H1 (cell line): ENCODE data around the gene BZW2.

ENCODE experiments used
- CEBPB ChIP-seq: IDR thresholded peaks from 2 replicates; pipeline ENCODE4 v1.6.1; 2012; ENCODE audit warnings: low read depth, low read length
- EP300 ChIP-seq, 2 experiments: IDR thresholded peaks; 1 replicate in 1 of 2; 2 replicates in 1 of 2; pipeline ENCODE4 v1.6.1; 2011 to 2012; ENCODE audit warnings: low read depth in 2 of 2, low read length in 2 of 2, mild to moderate bottlenecking in 2 of 2, borderline replicate concordance in 1 of 2, inconsistent platforms in 1 of 2, moderate library complexity in 1 of 2
- POLR2A ChIP-seq, 2 experiments: IDR thresholded peaks; 1 replicate in 1 of 2; 2 replicates in 1 of 2; pipeline ENCODE4 v1.6.1; 2011; ENCODE audit warnings: low read depth in 2 of 2, low read length in 2 of 2, mild to moderate bottlenecking in 2 of 2; ENCODE audit errors: control extremely low read depth in 1 of 2
- SIN3A ChIP-seq, 2 experiments: IDR thresholded peaks in 1 of 2; conservative IDR thresholded peaks in 1 of 2; 2 replicates each; pipeline ENCODE4 v1.6.1; 2011 to 2012; ENCODE audit warnings: low read length in 2 of 2, improper control_type of control experiment in 1 of 2, low read depth in 1 of 2, mild to moderate bottlenecking in 1 of 2
- SUZ12 ChIP-seq: fragments of 200-600 bp; sonication (generic); IDR thresholded peaks from 2 replicates; pipeline ENCODE4 v1.6.1; 2012; ENCODE audit warnings: mild to moderate bottlenecking, inconsistent platforms, low read length, moderate library complexity, mixed read lengths
- TCF12 ChIP-seq: IDR thresholded peaks from 2 replicates; pipeline ENCODE4 v1.6.1; 2011; ENCODE audit warnings: low read depth, mild to moderate bottlenecking, low read length
- TF ChIP-seq, protein P1 (sequence below), 3 experiments: IDR thresholded peaks; 1 replicate in 2 of 3; 2 replicates in 1 of 3; pipeline versions ENCODE4 v1.5.1 to v1.6.1; 2011; ENCODE audit warnings: low read length in 3 of 3, mild to moderate bottlenecking in 3 of 3, inconsistent platforms in 2 of 3, low read depth in 1 of 3, moderate library complexity in 1 of 3; ENCODE audit not compliant: insufficient read depth in 1 of 3; ENCODE audit errors: control extremely low read depth in 1 of 3
- TF ChIP-seq, protein P2 (sequence below): IDR thresholded peaks from 2 replicates; pipeline ENCODE4 v1.6.1; 2011; ENCODE audit warnings: low read depth, mild to moderate bottlenecking, low read length; ENCODE audit not compliant: insufficient read depth

DNA sequence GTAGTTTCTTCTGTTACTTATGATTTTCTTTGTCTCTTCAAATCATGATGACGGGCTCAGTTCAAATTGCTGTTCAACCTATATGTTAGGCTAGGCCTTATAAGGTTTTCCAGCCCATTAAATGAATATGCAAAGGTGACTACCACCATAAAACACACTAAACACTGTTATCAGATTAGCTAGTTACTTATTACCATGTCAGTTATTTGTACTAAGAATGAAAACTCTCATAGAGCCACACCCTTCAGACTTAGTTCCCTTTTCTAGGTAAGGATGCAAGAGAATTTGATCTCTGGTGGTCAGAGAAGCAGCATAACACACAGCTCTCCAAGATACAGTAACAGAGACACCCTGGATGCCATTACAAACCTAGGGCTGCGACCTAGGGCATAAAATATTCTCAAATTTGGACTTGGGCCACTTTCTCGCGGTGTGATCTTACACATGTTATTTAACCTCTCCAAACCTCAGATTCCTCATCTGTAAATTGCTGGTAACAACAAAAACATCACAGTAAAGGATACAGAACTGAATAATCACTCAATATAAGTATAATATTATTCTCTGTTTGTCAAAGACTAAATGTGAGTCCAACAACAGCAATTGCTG is 36.0 kb upstream of the BZW2 start:
- TF ChIP-seq, protein P1, sequence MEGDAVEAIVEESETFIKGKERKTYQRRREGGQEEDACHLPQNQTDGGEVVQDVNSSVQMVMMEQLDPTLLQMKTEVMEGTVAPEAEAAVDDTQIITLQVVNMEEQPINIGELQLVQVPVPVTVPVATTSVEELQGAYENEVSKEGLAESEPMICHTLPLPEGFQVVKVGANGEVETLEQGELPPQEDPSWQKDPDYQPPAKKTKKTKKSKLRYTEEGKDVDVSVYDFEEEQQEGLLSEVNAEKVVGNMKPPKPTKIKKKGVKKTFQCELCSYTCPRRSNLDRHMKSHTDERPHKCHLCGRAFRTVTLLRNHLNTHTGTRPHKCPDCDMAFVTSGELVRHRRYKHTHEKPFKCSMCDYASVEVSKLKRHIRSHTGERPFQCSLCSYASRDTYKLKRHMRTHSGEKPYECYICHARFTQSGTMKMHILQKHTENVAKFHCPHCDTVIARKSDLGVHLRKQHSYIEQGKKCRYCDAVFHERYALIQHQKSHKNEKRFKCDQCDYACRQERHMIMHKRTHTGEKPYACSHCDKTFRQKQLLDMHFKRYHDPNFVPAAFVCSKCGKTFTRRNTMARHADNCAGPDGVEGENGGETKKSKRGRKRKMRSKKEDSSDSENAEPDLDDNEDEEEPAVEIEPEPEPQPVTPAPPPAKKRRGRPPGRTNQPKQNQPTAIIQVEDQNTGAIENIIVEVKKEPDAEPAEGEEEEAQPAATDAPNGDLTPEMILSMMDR (IDR thresholded peaks at IDR 0.05; ENCODE audit: control extremely low read depth in 1 of 3, insufficient read depth in 1 of 3, low read depth in 1 of 3, low read length in 3 of 3): no peak
- TF ChIP-seq EP300 (IDR thresholded peaks at IDR 0.05; ENCODE audit: borderline replicate concordance in 1 of 2, low read depth in 2 of 2, low read length in 2 of 2) (no peak), POLR2A (IDR thresholded peaks at IDR 0.05; ENCODE audit: control extremely low read depth in 1 of 2, low read depth in 2 of 2, low read length in 2 of 2) (no peak), SIN3A (conservative IDR thresholded peaks at IDR 0.05 in 1 of 2, IDR thresholded peaks at IDR 0.05 in 1 of 2; ENCODE audit: low read depth in 1 of 2, low read length in 2 of 2) (no peak), TCF12 (no peak), CEBPB (no peak), SUZ12 (no peak)
- TF ChIP-seq, protein P2, sequence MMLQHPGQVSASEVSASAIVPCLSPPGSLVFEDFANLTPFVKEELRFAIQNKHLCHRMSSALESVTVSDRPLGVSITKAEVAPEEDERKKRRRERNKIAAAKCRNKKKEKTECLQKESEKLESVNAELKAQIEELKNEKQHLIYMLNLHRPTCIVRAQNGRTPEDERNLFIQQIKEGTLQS: no peak
